ENCODE measurements around the gene MEGF6.

DNA sequence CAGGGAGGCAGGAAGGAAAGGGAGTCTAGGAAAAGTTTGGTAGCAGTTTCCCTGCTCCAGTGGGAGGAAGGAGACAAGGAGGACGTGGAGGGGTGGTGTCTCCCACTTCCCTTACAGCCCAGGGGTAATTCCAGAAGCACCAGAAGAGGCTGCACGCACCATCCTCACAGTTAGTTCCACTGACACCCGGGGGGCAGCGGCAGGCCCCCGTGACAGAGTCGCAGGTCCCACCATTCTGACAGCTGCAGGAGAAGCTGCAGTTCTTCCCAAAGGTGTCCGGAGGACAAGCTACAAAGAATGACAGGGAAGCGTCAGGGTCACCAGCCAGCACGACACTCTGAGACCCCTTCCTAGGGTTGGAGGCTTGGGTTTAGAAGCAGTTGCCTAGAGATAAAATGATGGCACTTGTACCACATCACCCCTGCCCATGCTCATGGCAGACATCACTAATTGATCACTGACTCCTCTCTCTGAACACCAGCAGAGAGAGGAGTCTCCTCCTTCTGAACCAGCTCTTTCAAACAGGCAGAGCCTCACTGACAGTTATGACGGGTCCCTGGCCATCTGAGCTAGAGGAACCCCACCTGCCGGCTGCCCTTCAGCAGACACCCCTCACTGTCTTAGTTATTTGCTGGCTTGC lies 103.6 kb downstream of the MEGF6 start:
- TF ChIP-seq, protein P1, sequence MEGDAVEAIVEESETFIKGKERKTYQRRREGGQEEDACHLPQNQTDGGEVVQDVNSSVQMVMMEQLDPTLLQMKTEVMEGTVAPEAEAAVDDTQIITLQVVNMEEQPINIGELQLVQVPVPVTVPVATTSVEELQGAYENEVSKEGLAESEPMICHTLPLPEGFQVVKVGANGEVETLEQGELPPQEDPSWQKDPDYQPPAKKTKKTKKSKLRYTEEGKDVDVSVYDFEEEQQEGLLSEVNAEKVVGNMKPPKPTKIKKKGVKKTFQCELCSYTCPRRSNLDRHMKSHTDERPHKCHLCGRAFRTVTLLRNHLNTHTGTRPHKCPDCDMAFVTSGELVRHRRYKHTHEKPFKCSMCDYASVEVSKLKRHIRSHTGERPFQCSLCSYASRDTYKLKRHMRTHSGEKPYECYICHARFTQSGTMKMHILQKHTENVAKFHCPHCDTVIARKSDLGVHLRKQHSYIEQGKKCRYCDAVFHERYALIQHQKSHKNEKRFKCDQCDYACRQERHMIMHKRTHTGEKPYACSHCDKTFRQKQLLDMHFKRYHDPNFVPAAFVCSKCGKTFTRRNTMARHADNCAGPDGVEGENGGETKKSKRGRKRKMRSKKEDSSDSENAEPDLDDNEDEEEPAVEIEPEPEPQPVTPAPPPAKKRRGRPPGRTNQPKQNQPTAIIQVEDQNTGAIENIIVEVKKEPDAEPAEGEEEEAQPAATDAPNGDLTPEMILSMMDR (IDR thresholded peaks at IDR 0.05; ENCODE audit: poor library complexity), result no peak
- TF ChIP-seq EZH2 (IDR thresholded peaks at IDR 0.05; ENCODE audit: borderline replicate concordance), result no peak

Measured in hepatocyte (in vitro differentiated cells).